OCI-LY1 (cell line): ENCODE results near the gene LSP1.

Experiments
- H2AFZ ChIP-seq: fragments of 200-600 bp; sonication (generic), shearing (Covaris generic); 2 replicates; pipeline ENCODE4 v1.6.0; 2014; ENCODE audit warnings: antibody characterized with exemption, mild to moderate bottlenecking, low read length
- H3F3A ChIP-seq: fragments of 200-600 bp; sonication (generic), shearing (Covaris generic); 2 replicates; pipeline ENCODE4 v1.6.0; 2014; ENCODE audit warnings: mild to moderate bottlenecking, antibody characterized with exemption, low read length, moderate library complexity; ENCODE audit not compliant: insufficient read depth
- H3K27ac ChIP-seq: fragments of 200-600 bp; sonication (generic); 2 replicates; pipeline ENCODE4 v1.5.1; 2014; ENCODE audit warnings: low read length, mixed run types, mild to moderate bottlenecking, low read depth; ENCODE audit not compliant: poor library complexity, severe bottlenecking
- H3K27me3 ChIP-seq: fragments of 200-600 bp; sonication (generic); 2 replicates; pipeline ENCODE4 v1.6.0; 2014; ENCODE audit warnings: antibody characterized with exemption, mild to moderate bottlenecking, low read length, moderate library complexity; ENCODE audit not compliant: insufficient read depth
- H3K36me3 ChIP-seq: fragments of 200-600 bp; sonication (generic); 2 replicates; pipeline ENCODE4 v1.6.1; 2014; ENCODE audit warnings: mild to moderate bottlenecking, antibody characterized with exemption, low read length, moderate library complexity, mixed read lengths; ENCODE audit not compliant: insufficient read depth
- H3K4me1 ChIP-seq: fragments of 200-600 bp; sonication (generic); 2 replicates; pipeline ENCODE4 v1.5.1; 2014; ENCODE audit warnings: mild to moderate bottlenecking, low read length, moderate library complexity; ENCODE audit not compliant: insufficient read depth, severe bottlenecking
- H3K4me2 ChIP-seq: fragments of 200-600 bp; sonication (generic), shearing (Covaris generic); 2 replicates; pipeline ENCODE4 v1.6.1; 2014; ENCODE audit warnings: low read length
- H3K4me3 ChIP-seq: fragments of 200-600 bp; sonication (generic); 2 replicates; pipeline ENCODE4 v1.5.1; 2014; ENCODE audit warnings: low read length, low read depth, mild to moderate bottlenecking, mixed read lengths; ENCODE audit not compliant: poor library complexity, severe bottlenecking
- H3K79me2 ChIP-seq: fragments of 200-600 bp; shearing (Covaris generic); 2 replicates; pipeline ENCODE4 v1.6.1; 2016; ENCODE audit warnings: mixed run types, low read length, mixed read lengths; ENCODE audit not compliant: insufficient read depth
- H3K9ac ChIP-seq: fragments of 200-600 bp; sonication (generic), shearing (Covaris generic); 2 replicates; pipeline ENCODE4 v1.6.1; 2014; ENCODE audit warnings: mild to moderate bottlenecking, low read length, mixed read lengths
- H3K9me2 ChIP-seq: fragments of 200-600 bp; sonication (generic), shearing (Covaris generic); 2 replicates; pipeline ENCODE4 v1.6.1; 2014; ENCODE audit warnings: low read depth, mild to moderate bottlenecking, low read length, mixed read lengths
- H3K9me3 ChIP-seq: fragments of 200-600 bp; shearing (Covaris generic); 2 replicates; pipeline ENCODE4 v1.6.1; 2014; ENCODE audit warnings: low read length, mixed read lengths
- H4K20me1 ChIP-seq: fragments of 200-600 bp; sonication (generic), shearing (Covaris generic); 2 replicates; pipeline ENCODE4 v1.6.0; 2016; ENCODE audit warnings: mild to moderate bottlenecking, low read length; ENCODE audit not compliant: insufficient read depth
- CTCF ChIP-seq: fragments of 200-600 bp; sonication (generic), shearing (Covaris generic); IDR thresholded peaks from 2 replicates; pipeline ENCODE4 v1.5.1; 2017; ENCODE audit warnings: mild to moderate bottlenecking, antibody characterized with exemption, low read length, moderate library complexity, mixed read lengths
- EZH2 ChIP-seq: fragments of 200-600 bp; sonication (generic), shearing (Covaris generic); IDR thresholded peaks from 2 replicates; pipeline ENCODE4 v1.8.0; 2017; ENCODE audit warnings: borderline replicate concordance, mixed run types, mild to moderate bottlenecking, antibody characterized with exemption, low read length, moderate library complexity, mixed read lengths

The LSP1 gene

DNA sequence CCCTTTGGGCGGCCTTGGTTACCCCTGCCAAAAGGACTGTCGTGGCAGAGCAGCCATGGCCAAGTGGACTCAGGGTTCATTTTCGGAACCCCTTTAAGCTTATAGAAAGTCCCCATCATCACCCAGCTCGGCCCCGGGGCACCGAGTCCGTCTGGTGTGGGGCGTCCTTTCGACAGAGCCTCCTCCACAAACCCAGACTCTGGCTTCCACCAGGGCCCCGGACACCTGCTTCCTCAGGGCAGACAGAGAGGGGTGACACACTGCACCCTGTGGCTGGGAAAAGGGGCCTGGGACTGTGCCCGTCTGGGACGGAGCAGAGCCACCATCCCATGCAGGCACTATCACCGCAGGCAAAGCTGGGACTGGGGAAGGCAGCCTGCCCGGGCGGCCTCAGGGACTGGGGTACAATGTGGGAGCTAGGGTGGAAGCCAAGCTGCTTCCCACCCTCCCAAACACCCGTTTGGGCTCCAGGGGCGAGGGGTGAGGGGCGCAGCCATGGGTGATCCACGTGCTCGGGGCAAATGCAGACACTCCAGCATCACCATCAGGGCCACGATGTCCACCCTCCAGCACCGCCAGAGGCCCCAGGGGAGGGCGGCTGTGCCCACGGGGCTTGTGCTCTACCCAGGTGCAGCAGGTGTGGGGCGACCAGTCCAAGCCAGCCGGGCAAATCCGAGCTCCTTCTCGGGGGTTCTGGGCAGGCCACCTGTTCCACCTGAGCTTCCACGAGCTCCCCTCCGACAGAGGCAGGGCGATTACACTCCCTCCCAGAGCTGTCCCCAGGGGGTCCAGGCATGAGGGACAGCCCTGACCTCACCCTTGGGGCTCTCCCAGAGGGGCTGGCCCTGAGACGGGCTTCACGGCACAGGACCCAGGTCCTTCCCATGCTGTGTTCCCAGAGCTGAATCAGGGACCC is 82.5 kb downstream of the LSP1 start:
- no peak overlapping the region for H2AFZ ChIP-seq
- no peaks in the 10 kb centered on the region for H3K27me3 ChIP-seq
- no peak overlapping the region for H3K27ac ChIP-seq
- TF ChIP-seq EZH2 (no peak), CTCF (no peak)
- no peaks in the 10 kb centered on the region for H3K9me3 ChIP-seq
- H4K20me1 ChIP-seq = no peaks in the 10 kb centered on the region
- no peaks in the 10 kb centered on the region for H3K9me2 ChIP-seq
- no peak overlapping the region for H3K4me3 ChIP-seq
- no peaks in the 10 kb centered on the region for H3K4me1 ChIP-seq
- H3K79me2 ChIP-seq = no peaks in the 10 kb centered on the region
- H3K36me3 ChIP-seq = no peaks in the 10 kb centered on the region
- no peaks in the 10 kb centered on the region for H3F3A ChIP-seq
- no peak overlapping the region for H3K4me2 ChIP-seq
- H3K9ac ChIP-seq = no peak overlapping the region

DNA sequence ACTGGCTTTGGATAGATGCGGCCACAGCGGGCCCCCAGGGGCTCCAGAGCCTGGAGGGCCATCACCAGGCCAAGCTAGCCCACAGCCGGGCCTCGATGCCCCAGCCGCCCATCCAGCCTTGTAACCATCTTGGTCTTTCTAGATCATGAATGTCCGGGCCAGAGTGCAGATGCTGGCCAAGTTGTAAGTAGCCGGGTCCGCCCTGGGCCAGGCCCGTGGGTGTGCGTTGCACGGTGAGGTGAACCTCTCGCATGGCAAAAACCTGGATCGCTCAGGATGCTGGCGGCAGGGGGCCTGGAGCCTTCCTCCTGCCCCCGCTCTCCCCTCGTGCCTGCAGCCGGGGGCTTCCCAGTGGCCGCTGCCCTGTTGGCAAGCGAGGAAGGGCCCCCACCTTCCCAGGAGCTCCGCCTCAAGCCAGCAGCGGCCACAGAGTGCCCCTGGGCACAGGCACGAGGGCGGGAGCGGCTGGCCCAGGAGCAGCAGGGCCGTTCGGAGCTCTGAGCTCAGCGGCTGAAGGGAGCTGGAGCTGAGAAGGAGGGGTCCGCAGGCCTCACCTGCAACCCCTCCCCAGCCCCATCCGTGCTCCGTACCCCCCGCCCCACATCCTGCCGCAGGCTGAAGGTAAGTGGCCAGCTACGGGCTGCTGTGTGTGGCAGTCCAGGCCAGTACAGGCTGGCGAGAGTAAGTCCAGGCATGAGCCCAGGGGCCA is 83.3 kb downstream of the LSP1 start:
- Histone ChIP-seq H3F3A (no peaks in the 10 kb centered on the region), H3K27ac (no peak overlapping the region), H3K36me3 (no peaks in the 10 kb centered on the region), H3K4me1 (no peaks in the 10 kb centered on the region), H3K4me3 (no peak overlapping the region), H3K9me3 (no peaks in the 10 kb centered on the region), H3K9ac (no peak overlapping the region), H3K79me2 (no peaks in the 10 kb centered on the region), H4K20me1 (no peaks in the 10 kb centered on the region), H3K9me2 (no peaks in the 10 kb centered on the region), H2AFZ (no peak overlapping the region), H3K27me3 (no peaks in the 10 kb centered on the region), H3K4me2 (no peak overlapping the region)
- no peak for TF ChIP-seq CTCF
- no peak for TF ChIP-seq EZH2

- Histone ChIP-seq H3K27me3 (no peaks in the 10 kb centered on the region), H3K4me2 (no peak overlapping the region), H3K27ac (no peak overlapping the region), H3K79me2 (no peaks in the 10 kb centered on the region), H3K9me3 (no peaks in the 10 kb centered on the region), H3K36me3 (no peaks in the 10 kb centered on the region), H2AFZ (no peak overlapping the region), H3F3A (no peaks in the 10 kb centered on the region), H3K4me3 (no peak overlapping the region), H3K9me2 (no peaks in the 10 kb centered on the region), H4K20me1 (no peaks in the 10 kb centered on the region), H3K9ac (no peak overlapping the region), H3K4me1 (no peaks in the 10 kb centered on the region)
- TF ChIP-seq EZH2 = no peak
- no peak for TF ChIP-seq CTCF
Observed at GRCh38 chr11:1936781-1937615, 84.1 kb downstream of the LSP1 start.
